ENCODE measurements around the gene RNF114.
"Not testable (repeated sequence)": the region's sequence is repeated elsewhere in the genome, so short reads cannot be mapped to it uniquely, and the experiment has no call there.

The RNF114 gene

GRCh38 chr20:49928411-49929141 lies 7.6 kb upstream of the RNF114 start:
- DNase-seq (ENCODE audit: low read depth) = peak; percentile 47

GRCh38 chr20:49929142-49929494 lies 7.1 kb upstream of the RNF114 start:
- DNase-seq (ENCODE audit: low read depth) = no peak

GRCh38 chr20:49935746-49936152 lies 448 bp upstream of the RNF114 start:
- no peak for DNase-seq (ENCODE audit: low read depth)

- no peak for DNase-seq (ENCODE audit: low read depth)
Observed at GRCh38 chr20:49937027-49937929, 1.1 kb downstream of the RNF114 start.

GRCh38 chr20:49938173-49939163 lies 2.3 kb downstream of the RNF114 start:
- DNase-seq (ENCODE audit: low read depth) = no peak

GRCh38 chr20:49941456-49941855 lies 5.3 kb downstream of the RNF114 start:
- DNase-seq (ENCODE audit: low read depth) = no peak

GRCh38 chr20:49942303-49942702 lies 6.1 kb downstream of the RNF114 start:
- DNase-seq (ENCODE audit: low read depth) = no peak

GRCh38 chr20:49942942-49943341 lies 6.7 kb downstream of the RNF114 start:
- DNase-seq (ENCODE audit: low read depth) = no peak

GRCh38 chr20:49945306-49945700 lies 9.1 kb downstream of the RNF114 start:
- DNase-seq (ENCODE audit: low read depth) = no peak

- DNase-seq (ENCODE audit: low read depth) = no peak
Observed at GRCh38 chr20:49945701-49946477, 9.7 kb downstream of the RNF114 start.

GRCh38 chr20:49948178-49948577 lies 12.0 kb downstream of the RNF114 start:
- DNase-seq (ENCODE audit: low read depth) = no peak

GRCh38 chr20:49948809-49949507 lies 12.8 kb downstream of the RNF114 start:
- no peak for DNase-seq (ENCODE audit: low read depth)

GRCh38 chr20:49951151-49951550 lies 15.0 kb downstream of the RNF114 start:
- no peak for DNase-seq (ENCODE audit: low read depth)

GRCh38 chr20:49955167-49955566 lies 19.0 kb downstream of the RNF114 start:
- no peak for DNase-seq (ENCODE audit: low read depth)

GRCh38 chr20:49955830-49956396 lies 19.7 kb downstream of the RNF114 start:
- not testable (repeated sequence) for DNase-seq (ENCODE audit: low read depth)

- no peak for DNase-seq (ENCODE audit: low read depth)
Observed at GRCh38 chr20:49956689-49957088, 20.5 kb downstream of the RNF114 start.

GRCh38 chr20:49957089-49957938 lies 21.1 kb downstream of the RNF114 start:
- DNase-seq (ENCODE audit: low read depth) = not testable (repeated sequence)

- DNase-seq (ENCODE audit: low read depth) = no peak
Observed at GRCh38 chr20:49961413-49961812, 25.2 kb downstream of the RNF114 start.
